Measurements from ENCODE around the gene OPALIN. TPM values are rescaled to one million over a fixed set of nuclear protein-coding genes. Genes with fewer than 3 reads are reported as not detected.

Gene OPALIN
- total and polyA plus RNA-seq, 11 donors, result 0.16 TPM; not detected in 10

GRCh38 chr10:96325719-96326373 lies 33.0 kb downstream of the OPALIN start:
- 79 to 86% (median 84%) methylated on average over 4 of the region's 4 CpGs for WGBS, 4 donors
- TF ChIP-seq CTCF (IDR thresholded peaks at IDR 0.05), result no peak
- TF ChIP-seq POLR2A (IDR thresholded peaks at IDR 0.05), result no peak
- H3K4me3 ChIP-seq, result no peak overlapping the region
- ATAC-seq (no peak), DNase-seq (no peak)
- H3K27me3 ChIP-seq, result peaks cover 0 to 19% (median 0%) of the 10 kb centered on the region in 9 donors
- intact Hi-C loops (cut with DNase I), result no loop called here
- H3K9me3 ChIP-seq, result no peaks in the 10 kb centered on the region
- H3K4me1 ChIP-seq, result no peaks in the 10 kb centered on the region
- H3K36me3 ChIP-seq, result no peaks in the 10 kb centered on the region
- H3K27ac ChIP-seq, result no peak overlapping the region

GRCh38 chr10:96324447-96324846 lies 34.4 kb downstream of the OPALIN start:
- TF ChIP-seq CTCF (IDR thresholded peaks at IDR 0.05), result no peak
- no peak for TF ChIP-seq POLR2A (IDR thresholded peaks at IDR 0.05)
- WGBS, 4 donors, result 51 to 79% (median 75%) methylated on average over 2 of the region's 2 CpGs
- H3K27ac ChIP-seq, result no peak overlapping the region

DNA sequence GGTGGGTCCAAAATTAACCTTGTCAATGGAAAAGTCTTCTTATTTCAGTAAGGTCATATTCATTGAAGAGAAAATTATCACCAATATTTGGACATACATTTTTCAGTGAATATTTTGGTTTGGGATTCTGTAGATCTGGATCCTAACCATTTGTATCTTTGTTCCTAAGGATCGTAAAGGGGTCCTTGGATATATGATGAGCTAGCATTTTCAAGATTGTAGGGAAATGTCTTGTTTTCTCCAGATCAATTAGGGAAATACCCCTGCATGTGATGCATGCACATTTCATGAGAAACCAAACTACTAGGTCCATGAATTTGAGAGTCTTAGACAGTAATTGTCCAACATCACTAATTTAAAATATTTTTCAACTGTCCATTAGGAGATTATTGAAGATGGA lies 36.5 kb downstream of the OPALIN start:
- Histone ChIP-seq H3K36me3 (no peaks in the 10 kb centered on the region), H3K4me3 (no peak overlapping the region), H3K27me3 (peaks cover 0 to 30% (median 0%) of the 10 kb centered on the region in 9 donors), H3K4me1 (no peaks in the 10 kb centered on the region), H3K9me3 (no peaks in the 10 kb centered on the region), H3K27ac (no peak overlapping the region)
- intact Hi-C loops (cut with DNase I), result no loop called here
- 83 to 92% (median 87%) methylated on average over 1 of the region's 1 CpG for WGBS, 4 donors
- DNase-seq (no peak), ATAC-seq (no peak)
- no peak for TF ChIP-seq CTCF (IDR thresholded peaks at IDR 0.05)
- TF ChIP-seq POLR2A (IDR thresholded peaks at IDR 0.05), result no peak

More at GRCh38 chr10:96324447-96324846, 34.4 kb downstream of the OPALIN start:
- no peaks in the 10 kb centered on the region for H3K4me1 ChIP-seq
- H3K36me3 ChIP-seq, result no peaks in the 10 kb centered on the region
- ATAC-seq (no peak), DNase-seq (no peak)
- H3K9me3 ChIP-seq, result no peaks in the 10 kb centered on the region
- intact Hi-C loops (cut with DNase I), result no loop called here
- peaks cover 0 to 25% (median 0%) of the 10 kb centered on the region in 9 donors for H3K27me3 ChIP-seq
- H3K4me3 ChIP-seq, result no peak overlapping the region

GRCh38 chr10:96321822-96322221 lies 37.0 kb downstream of the OPALIN start:
- intact Hi-C loops (cut with DNase I), result no loop called here
- no peak for TF ChIP-seq POLR2A (IDR thresholded peaks at IDR 0.05)
- no peaks in the 10 kb centered on the region for H3K36me3 ChIP-seq
- H3K27ac ChIP-seq, result no peak overlapping the region
- H3K4me1 ChIP-seq, result no peaks in the 10 kb centered on the region
- no peak for DNase-seq
- 34 to 49% (median 47%) methylated on average over 5 of the region's 5 CpGs for WGBS, 4 donors
- no peaks in the 10 kb centered on the region for H3K9me3 ChIP-seq
- H3K27me3 ChIP-seq, result peaks cover 0 to 32% (median 0%) of the 10 kb centered on the region in 9 donors
- no peak overlapping the region for H3K4me3 ChIP-seq
- ATAC-seq, result no peak

All from heart left ventricle (tissue), 16 donors.